Measurements from ENCODE around the gene LELP1.

DNA sequence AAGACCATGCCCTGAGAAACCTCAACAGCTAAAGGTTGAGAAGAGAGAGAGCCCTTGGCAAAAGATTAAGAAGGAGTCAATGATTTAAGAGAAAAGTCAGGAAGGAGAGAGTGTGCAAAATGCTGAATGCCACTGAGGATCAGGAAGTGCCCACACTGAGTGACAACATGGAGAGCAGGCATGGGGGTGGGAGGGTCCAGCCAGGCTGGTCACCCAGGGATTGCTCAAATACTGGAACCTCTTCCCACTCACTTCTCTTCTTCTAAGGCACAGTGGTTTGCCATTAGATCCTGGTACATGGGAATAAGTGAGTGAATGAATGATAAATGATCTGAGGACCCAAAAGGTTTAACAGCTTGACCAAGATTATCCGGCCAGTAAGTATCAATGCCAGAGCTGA is 25.3 kb downstream of the LELP1 start:
- TF ChIP-seq, protein P1, sequence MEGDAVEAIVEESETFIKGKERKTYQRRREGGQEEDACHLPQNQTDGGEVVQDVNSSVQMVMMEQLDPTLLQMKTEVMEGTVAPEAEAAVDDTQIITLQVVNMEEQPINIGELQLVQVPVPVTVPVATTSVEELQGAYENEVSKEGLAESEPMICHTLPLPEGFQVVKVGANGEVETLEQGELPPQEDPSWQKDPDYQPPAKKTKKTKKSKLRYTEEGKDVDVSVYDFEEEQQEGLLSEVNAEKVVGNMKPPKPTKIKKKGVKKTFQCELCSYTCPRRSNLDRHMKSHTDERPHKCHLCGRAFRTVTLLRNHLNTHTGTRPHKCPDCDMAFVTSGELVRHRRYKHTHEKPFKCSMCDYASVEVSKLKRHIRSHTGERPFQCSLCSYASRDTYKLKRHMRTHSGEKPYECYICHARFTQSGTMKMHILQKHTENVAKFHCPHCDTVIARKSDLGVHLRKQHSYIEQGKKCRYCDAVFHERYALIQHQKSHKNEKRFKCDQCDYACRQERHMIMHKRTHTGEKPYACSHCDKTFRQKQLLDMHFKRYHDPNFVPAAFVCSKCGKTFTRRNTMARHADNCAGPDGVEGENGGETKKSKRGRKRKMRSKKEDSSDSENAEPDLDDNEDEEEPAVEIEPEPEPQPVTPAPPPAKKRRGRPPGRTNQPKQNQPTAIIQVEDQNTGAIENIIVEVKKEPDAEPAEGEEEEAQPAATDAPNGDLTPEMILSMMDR (conservative IDR thresholded peaks at IDR 0.05; ENCODE audit: low read length) = no peak
- no peak for TF ChIP-seq EZH2phosphoT487 (IDR thresholded peaks at IDR 0.05; ENCODE audit: borderline replicate concordance)

All from Loucy (cell line).